ENCODE measurements around the gene IFT81.

- TF ChIP-seq TCF12 (IDR thresholded peaks at IDR 0.05) (no peak), EZH2phosphoT487 (IDR thresholded peaks at IDR 0.05; ENCODE audit: borderline replicate concordance, low read depth) (no peak)
These were observed 104.6 kb downstream of the IFT81 start for GRCh38 chr12:110228756-110229155.
